Endothelial cell (in vitro differentiated cells): ENCODE data around the gene AVPR1B. TPM values are rescaled to one million over a fixed set of nuclear protein-coding genes. Genes with fewer than 3 reads are reported as not detected.

ENCODE experiments used
- DNase-seq: peaks from one replicate; pipeline ENCODE4 v3.0.0; 2021; ENCODE audit warnings: low spot score
- H3K27ac Mint-ChIP-seq: one replicate; pipeline ENCODE4 v1.8.0; 2021; ENCODE audit warnings: mixed read lengths, inconsistent platforms; ENCODE audit not compliant: unreplicated experiment
- H3K27me3 Mint-ChIP-seq: one replicate; pipeline ENCODE4 v1.8.0; 2021; ENCODE audit warnings: mild to moderate bottlenecking, moderate library complexity, mixed read lengths, inconsistent platforms; ENCODE audit not compliant: unreplicated experiment
- H3K36me3 Mint-ChIP-seq: one replicate; pipeline ENCODE4 v1.8.0; 2021; ENCODE audit warnings: mild to moderate bottlenecking, low read depth, mixed read lengths, inconsistent platforms; ENCODE audit not compliant: unreplicated experiment
- H3K4me1 Mint-ChIP-seq: one replicate; pipeline ENCODE4 v1.8.0; 2021; ENCODE audit warnings: mild to moderate bottlenecking, mixed read lengths, inconsistent platforms; ENCODE audit not compliant: unreplicated experiment
- H3K4me3 Mint-ChIP-seq: one replicate; pipeline ENCODE4 v1.8.0; 2021; ENCODE audit warnings: mild to moderate bottlenecking, mixed read lengths, inconsistent platforms; ENCODE audit not compliant: unreplicated experiment
- H3K9me3 Mint-ChIP-seq: one replicate; pipeline ENCODE4 v1.8.0; 2021; ENCODE audit warnings: mixed read lengths, inconsistent platforms; ENCODE audit not compliant: unreplicated experiment
- total RNA-seq: library from RNA; stranded (reverse); fragmentation: NEBNext Ultra II Directional; extraction: Animal tissue kit (Norgen Biotek cat#: 25700); gene quantifications from one replicate; pipeline ENCODE4 v1.2.1, GENCODE V29; 2021; ENCODE audit not compliant: unreplicated experiment
- TF ChIP-seq, protein P1 (sequence below): fragments of 200-600 bp; sonication (generic); IDR thresholded peaks from one replicate; pipeline ENCODE4 v1.5.0; 2021; ENCODE audit warnings: antibody characterized with exemption; ENCODE audit not compliant: unreplicated experiment

Gene AVPR1B
- total RNA-seq, 1 donor from 2014 or later, result not detected

DNA sequence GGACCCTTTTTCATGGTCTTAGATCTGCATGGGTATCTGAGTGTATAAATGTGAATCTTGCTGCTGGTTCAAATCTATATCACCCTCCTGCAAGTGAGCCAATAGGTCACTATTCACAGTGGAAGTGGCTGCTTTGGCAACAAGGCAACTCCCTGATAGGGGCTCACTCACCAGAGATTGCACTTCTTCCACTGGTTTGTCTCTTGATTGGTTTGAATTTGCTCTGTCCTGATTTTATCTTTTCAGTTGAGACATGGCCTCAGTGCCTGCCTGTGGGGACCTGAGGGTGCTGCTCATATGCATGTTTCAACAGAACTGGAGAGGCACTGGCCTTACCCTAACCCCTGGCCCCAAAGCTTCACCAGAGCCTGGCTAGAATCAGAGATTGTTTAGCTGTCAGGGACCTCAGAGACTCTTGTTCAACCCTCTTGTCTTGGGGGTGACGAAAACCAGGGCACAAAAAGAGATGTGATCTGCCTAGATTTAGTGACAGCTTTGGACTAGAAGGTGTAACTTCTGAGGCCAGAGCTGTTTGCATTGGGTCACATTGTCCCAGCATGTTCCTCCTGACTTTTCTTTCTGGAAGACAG, 16.9 kb downstream of the AVPR1B start:
- peaks cover 10% of the 10 kb centered on the region for H3K4me1 Mint-ChIP-seq
- TF ChIP-seq, protein P1, sequence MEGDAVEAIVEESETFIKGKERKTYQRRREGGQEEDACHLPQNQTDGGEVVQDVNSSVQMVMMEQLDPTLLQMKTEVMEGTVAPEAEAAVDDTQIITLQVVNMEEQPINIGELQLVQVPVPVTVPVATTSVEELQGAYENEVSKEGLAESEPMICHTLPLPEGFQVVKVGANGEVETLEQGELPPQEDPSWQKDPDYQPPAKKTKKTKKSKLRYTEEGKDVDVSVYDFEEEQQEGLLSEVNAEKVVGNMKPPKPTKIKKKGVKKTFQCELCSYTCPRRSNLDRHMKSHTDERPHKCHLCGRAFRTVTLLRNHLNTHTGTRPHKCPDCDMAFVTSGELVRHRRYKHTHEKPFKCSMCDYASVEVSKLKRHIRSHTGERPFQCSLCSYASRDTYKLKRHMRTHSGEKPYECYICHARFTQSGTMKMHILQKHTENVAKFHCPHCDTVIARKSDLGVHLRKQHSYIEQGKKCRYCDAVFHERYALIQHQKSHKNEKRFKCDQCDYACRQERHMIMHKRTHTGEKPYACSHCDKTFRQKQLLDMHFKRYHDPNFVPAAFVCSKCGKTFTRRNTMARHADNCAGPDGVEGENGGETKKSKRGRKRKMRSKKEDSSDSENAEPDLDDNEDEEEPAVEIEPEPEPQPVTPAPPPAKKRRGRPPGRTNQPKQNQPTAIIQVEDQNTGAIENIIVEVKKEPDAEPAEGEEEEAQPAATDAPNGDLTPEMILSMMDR, result no peak
- no peak for DNase-seq
- H3K27ac Mint-ChIP-seq, result no peak overlapping the region
- no peak overlapping the region for H3K4me3 Mint-ChIP-seq
- H3K27me3 Mint-ChIP-seq, result peaks cover 5% of the 10 kb centered on the region
- H3K9me3 Mint-ChIP-seq, result no peaks in the 10 kb centered on the region
- no peaks in the 10 kb centered on the region for H3K36me3 Mint-ChIP-seq

DNA sequence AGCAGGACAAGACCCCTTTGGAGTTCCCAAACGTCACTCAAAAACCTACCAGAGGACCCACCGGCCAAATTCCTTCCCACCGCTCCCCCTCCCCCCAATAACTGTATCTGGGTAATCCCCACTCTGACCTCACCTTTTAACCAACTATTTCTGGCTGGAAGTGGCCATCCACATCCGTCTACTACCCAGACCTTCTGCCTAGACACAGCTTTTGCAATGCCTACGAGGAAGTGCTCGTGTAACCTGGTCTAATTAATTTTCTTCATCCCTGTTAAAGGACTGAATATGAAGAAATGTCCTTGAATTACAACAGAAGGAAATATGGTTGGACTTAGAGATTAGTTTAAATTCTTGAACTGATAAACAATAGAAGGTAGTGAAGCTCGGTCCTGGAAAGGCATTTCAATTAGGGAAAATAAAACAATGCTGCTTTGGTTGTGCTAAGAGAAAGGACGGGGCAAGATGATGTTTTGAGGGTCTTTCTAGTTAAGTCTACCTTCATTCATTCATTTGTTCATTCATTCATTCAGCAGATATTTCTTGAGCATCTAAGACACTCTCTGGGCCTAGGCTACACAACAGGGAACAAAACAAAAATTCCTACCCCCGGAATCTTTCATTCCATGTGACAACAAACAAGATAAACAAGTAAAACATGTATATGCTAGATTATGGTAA, 18.8 kb downstream of the AVPR1B start:
- H3K9me3 Mint-ChIP-seq, result no peaks in the 10 kb centered on the region
- TF ChIP-seq, protein P1, result no peak
- no peaks in the 10 kb centered on the region for H3K36me3 Mint-ChIP-seq
- H3K27me3 Mint-ChIP-seq, result peaks cover 5% of the 10 kb centered on the region
- DNase-seq, result no peak
- H3K4me3 Mint-ChIP-seq, result no peak overlapping the region
- no peak overlapping the region for H3K27ac Mint-ChIP-seq
- H3K4me1 Mint-ChIP-seq, result peaks cover 6% of the 10 kb centered on the region

DNA sequence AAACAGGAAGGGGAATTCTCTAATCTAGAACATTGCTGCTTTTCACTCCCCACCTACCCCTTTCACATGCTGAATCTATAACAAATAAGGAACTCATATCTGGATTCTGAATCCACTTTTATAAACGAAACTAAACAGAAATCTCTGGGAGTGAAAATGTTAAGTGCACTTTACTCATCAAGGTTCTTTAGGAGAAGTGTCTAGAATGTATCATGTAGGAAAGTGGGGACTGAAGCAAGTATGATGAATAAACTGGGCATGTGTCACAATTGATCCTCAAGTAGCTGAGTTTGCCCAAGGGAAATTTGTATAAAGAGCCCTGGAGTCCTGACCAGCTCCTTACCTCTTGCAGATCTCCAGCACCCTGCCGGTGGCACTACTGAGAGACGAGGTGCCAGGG, 19.8 kb downstream of the AVPR1B start:
- Mint-ChIP-seq H3K9me3 (no peaks in the 10 kb centered on the region), H3K4me3 (no peak overlapping the region), H3K36me3 (no peaks in the 10 kb centered on the region), H3K27ac (no peak overlapping the region), H3K4me1 (peaks cover 5% of the 10 kb centered on the region), H3K27me3 (peaks cover 5% of the 10 kb centered on the region)
- TF ChIP-seq, protein P1, result no peak
- DNase-seq, result no peak

DNA sequence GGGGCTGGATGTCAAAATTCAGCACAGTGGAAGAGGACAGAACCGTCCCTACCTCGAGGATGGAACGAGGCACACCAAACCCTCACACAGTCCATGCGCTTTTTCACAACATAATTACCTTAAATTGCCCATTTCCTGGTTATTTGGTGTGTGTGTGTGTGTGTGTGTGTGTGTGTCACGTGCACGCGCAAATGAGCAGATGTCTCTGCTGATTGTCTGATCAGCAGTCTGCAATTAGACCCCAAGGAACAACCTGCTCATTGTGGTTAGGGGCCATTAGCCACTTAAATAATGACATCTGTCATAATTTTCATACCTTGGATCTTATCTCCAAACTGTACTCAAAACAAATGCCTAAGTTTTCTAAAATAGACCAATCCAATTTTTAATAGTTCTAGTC, 23.2 kb downstream of the AVPR1B start:
- TF ChIP-seq, protein P1, result no peak
- H3K4me1 Mint-ChIP-seq, result no peaks in the 10 kb centered on the region
- no peaks in the 10 kb centered on the region for H3K9me3 Mint-ChIP-seq
- H3K36me3 Mint-ChIP-seq, result no peaks in the 10 kb centered on the region
- peaks cover 2% of the 10 kb centered on the region for H3K27me3 Mint-ChIP-seq
- no peak overlapping the region for H3K27ac Mint-ChIP-seq
- H3K4me3 Mint-ChIP-seq, result no peak overlapping the region
- DNase-seq, result no peak

DNA sequence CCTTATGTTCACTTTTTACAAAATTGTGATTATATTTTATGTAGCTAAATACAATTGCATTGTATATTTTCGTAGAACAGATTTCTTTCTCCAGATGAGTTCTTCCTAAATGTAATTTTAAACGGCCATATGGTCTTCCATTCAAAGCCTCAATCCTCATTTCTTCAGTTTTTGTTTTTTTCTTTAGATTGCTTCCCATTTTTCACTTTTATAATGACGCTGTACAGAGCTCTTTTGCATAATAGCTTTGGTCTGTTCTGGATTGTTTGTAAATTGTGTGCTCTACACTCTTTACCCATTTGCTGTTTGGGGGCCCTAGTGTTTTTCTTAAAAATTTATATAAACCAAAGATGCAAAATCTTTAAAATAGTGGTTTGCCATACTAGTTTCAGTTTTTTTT, 27.8 kb downstream of the AVPR1B start:
- Mint-ChIP-seq H3K27me3 (no peaks in the 10 kb centered on the region), H3K9me3 (no peaks in the 10 kb centered on the region)

More for the DNA sequence above, 27.8 kb downstream of the AVPR1B start:
- no peaks in the 10 kb centered on the region for H3K36me3 Mint-ChIP-seq
- TF ChIP-seq, protein P1, result no peak
- no peaks in the 10 kb centered on the region for H3K4me1 Mint-ChIP-seq
- H3K4me3 Mint-ChIP-seq, result no peak overlapping the region
- no peak overlapping the region for H3K27ac Mint-ChIP-seq
- DNase-seq, result no peak
